Measurements from ENCODE around the gene NAB2. TPM values are rescaled to one million over a fixed set of nuclear protein-coding genes. Genes with fewer than 3 reads are reported as not detected.

Gene NAB2
- total RNA-seq, 1 experiment from 2014 or later = 16.4 TPM

GRCh38 chr12:57109207-57110103, 20.5 kb downstream of the NAB2 start:
- no peaks in the 10 kb centered on the region for H3K9me3 ChIP-seq
- ChIA-PET POLR2A (interaction anchor here (3.4 kb wide), 1 partner anchor 21 kb away, joined by 56 read pairs; the partner anchor contains the start of gene NAB2), CTCF (interaction anchor here (1.1 to 3.0 kb wide), 3 partner anchors 8 to 40 kb away, joined by 4 to 36 read pairs (median 33); partner anchors contain the start of gene NEMP1)
- Mint-ChIP-seq H3K4me1 (ENCODE audit: low read depth, unreplicated experiment) (peaks cover 13% of the 10 kb centered on the region), H3K36me3 (ENCODE audit: insufficient read depth, unreplicated experiment) (peaks cover 18% of the 10 kb centered on the region), H3K27ac (ENCODE audit: unreplicated experiment) (peak overlapping the region; percentile 5), H3K4me3 (ENCODE audit: unreplicated experiment) (peak overlapping the region; percentile 89), H3K27me3 (ENCODE audit: insufficient read depth, unreplicated experiment) (no peaks in the 10 kb centered on the region), H3K9me3 (ENCODE audit: unreplicated experiment) (no peaks in the 10 kb centered on the region)
- intact Hi-C loops (cut with micrococcal nuclease; ENCODE audit: unreplicated experiment) = no loop called here
- no TSS peak for BruUV-seq (replicated peaks)
- peak overlapping the region; percentile 43 for H3K4me3 ChIP-seq (ENCODE audit: low read depth, low read length)
- TF ChIP-seq CTCF (IDR thresholded peaks at IDR 0.05; ENCODE audit: insufficient read depth in 1 of 2, low read depth in 1 of 2, low read length in 1 of 2, severe bottlenecking in 1 of 2, unreplicated experiment in 1 of 2) = no peak
- no peak for DNase-seq
- peaks cover 2% of the 10 kb centered on the region; the same call in 1 of the 2 replicates for H3K36me3 ChIP-seq (ENCODE audit: control insufficient read depth, insufficient read depth, low read length)
- H3K27me3 ChIP-seq (replicated peaks; ENCODE audit: control insufficient read depth, insufficient read depth, low read length) = no peaks in the 10 kb centered on the region
- 0 out of 2 replicates have a peak, but pooled peaks cover 3% of the 10 kb centered on the region for H3K4me1 ChIP-seq

DNA sequence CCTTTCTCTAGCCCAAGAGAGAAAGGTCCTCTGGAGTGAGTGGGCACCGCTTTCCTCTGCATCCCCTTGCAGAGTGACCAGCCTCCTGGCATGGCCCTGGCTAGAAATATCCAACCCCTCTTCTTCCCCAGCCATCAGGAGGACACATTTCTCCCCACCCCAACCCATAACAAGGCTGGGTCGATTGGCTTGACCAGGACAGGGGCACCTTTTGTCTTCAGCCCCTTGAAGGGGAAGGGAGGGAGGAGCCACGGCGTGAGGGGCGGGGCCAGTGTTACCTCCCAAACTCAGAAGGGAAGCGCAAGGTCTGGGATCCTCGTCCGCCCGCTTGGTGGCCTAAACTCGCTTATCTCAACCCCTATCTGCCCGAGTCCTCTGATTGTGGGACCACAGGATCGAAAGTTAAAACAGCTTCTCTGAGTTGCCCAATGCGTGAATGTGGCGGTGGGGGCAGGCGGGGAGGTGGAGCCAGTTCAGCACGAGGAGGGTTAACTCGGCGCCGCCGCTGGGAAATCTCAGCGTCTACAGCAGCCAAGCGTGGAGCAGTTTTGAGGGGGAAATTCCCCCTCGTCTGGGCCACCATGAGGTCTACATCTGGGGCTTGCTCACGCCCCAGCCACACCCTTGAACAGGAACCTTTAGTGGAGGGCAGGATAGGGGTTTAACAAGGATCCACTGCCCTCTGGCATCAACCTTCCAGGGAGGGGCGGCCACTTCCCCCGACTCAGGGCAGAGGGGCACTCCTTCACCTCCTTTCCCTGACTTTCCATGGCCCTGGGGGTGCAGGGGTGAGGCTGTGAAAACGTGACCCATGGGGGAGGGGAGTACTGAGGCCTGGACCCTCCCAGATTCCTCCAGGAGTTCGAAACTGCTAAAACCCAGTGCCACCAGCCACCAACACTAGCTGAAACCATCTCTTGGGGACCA, 21.5 kb downstream of the NAB2 start:
- Mint-ChIP-seq H3K4me3 (ENCODE audit: unreplicated experiment) (peak overlapping the region; percentile 89), H3K9me3 (ENCODE audit: unreplicated experiment) (no peaks in the 10 kb centered on the region), H3K27me3 (ENCODE audit: insufficient read depth, unreplicated experiment) (no peaks in the 10 kb centered on the region), H3K4me1 (ENCODE audit: low read depth, unreplicated experiment) (peaks cover 13% of the 10 kb centered on the region), H3K36me3 (ENCODE audit: insufficient read depth, unreplicated experiment) (peaks cover 15% of the 10 kb centered on the region), H3K27ac (ENCODE audit: unreplicated experiment) (peak overlapping the region; percentile 84)
- TSS peak; percentile 78 for BruUV-seq (replicated peaks)
- intact Hi-C loops (cut with micrococcal nuclease; ENCODE audit: unreplicated experiment) = loop anchor here (1.0 kb wide), 2 partner anchors 8 to 23 kb away; no protein-coding TSS in a partner anchor
- DNase-seq = peak; percentile 60 to 73
- Histone ChIP-seq H3K4me1 (0 out of 2 replicates have a peak, but pooled peaks cover 3% of the 10 kb centered on the region), H3K36me3 (ENCODE audit: control insufficient read depth, insufficient read depth, low read length) (peaks cover 2% of the 10 kb centered on the region; the same call in 1 of the 2 replicates), H3K9me3 (no peaks in the 10 kb centered on the region), H3K4me3 (ENCODE audit: low read depth, low read length) (peak overlapping the region; percentile 43), H3K27me3 (replicated peaks; ENCODE audit: control insufficient read depth, insufficient read depth, low read length) (no peaks in the 10 kb centered on the region)
- CTCF ChIA-PET = interaction anchor here (0.6 to 3.0 kb wide), 12 partner anchors 9 to 197 kb away, joined by 3 to 195 read pairs (median 16); partner anchors contain the start of genes LRP1, NEMP1 and TAC3
- TF ChIP-seq CTCF (IDR thresholded peaks at IDR 0.05; ENCODE audit: insufficient read depth in 1 of 2, low read depth in 1 of 2, low read length in 1 of 2, severe bottlenecking in 1 of 2, unreplicated experiment in 1 of 2) = no peak
- POLR2A ChIA-PET = interaction anchor here (0.7 to 3.4 kb wide), 5 partner anchors 9 to 74 kb away, joined by 4 to 56 read pairs (median 24); partner anchors contain the start of genes NAB2 and NEMP1
